Activated CD4-positive, alpha-beta T cell treated with anti-CD3 and anti-CD28 coated beads, Interleukin-2, amount 10 ng/mL, durations not matched to agents 7 days and 5 days (primary cell): ENCODE results near the gene DPEP2. TPM values are rescaled to one million over a fixed set of nuclear protein-coding genes. Genes with fewer than 3 reads are reported as not detected.

Experiments used
- CTCF ChIA-PET: fragments of 350-600 bp; sonication (Branson Sonifier 250); formaldehyde crosslinking; loops from one replicate; lab custom pipeline; 2021; ENCODE audit warnings: antibody characterized with exemption; lab: Charles Lee
- POLR2A ChIA-PET: fragments of 350-600 bp; sonication (Branson Sonifier 250); formaldehyde crosslinking; loops from one replicate; lab custom pipeline; 2021; ENCODE audit warnings: antibody characterized with exemption; lab: Charles Lee
- DNase-seq: peaks from one replicate; pipeline ENCODE4 v3.0.0-alpha.2; 2020
- H3K27ac Mint-ChIP-seq: one replicate; pipeline ENCODE4 v1.8.0; 2021; ENCODE audit warnings: mild to moderate bottlenecking, moderate library complexity, mixed read lengths
- H3K27me3 Mint-ChIP-seq: one replicate; pipeline ENCODE4 v1.8.0; 2021; ENCODE audit warnings: mixed read lengths
- H3K36me3 Mint-ChIP-seq: one replicate; pipeline ENCODE4 v1.8.0; 2021; ENCODE audit warnings: low read depth, mixed read lengths
- H3K4me1 Mint-ChIP-seq: one replicate; pipeline ENCODE4 v1.8.0; 2021; ENCODE audit warnings: mixed read lengths
- H3K4me3 Mint-ChIP-seq: one replicate; pipeline ENCODE4 v1.8.0; 2021; ENCODE audit warnings: mild to moderate bottlenecking, moderate library complexity, mixed read lengths
- H3K9me3 Mint-ChIP-seq: one replicate; pipeline ENCODE4 v1.8.0; 2021; ENCODE audit warnings: mixed read lengths
- total RNA-seq, 2 experiments: library from RNA; stranded (reverse); gene quantifications; one replicate each; pipeline ENCODE4 v1.2.3, GENCODE V29; 2021

The DPEP2 gene
- total RNA-seq, 2 experiments from 2014 or later, result 12.4 to 14.2 TPM

- peak within 1 kb of the TSS; percentile 91 for H3K4me3 Mint-ChIP-seq
- peak within 1 kb of the TSS; percentile 90 for H3K27ac Mint-ChIP-seq
- DNase-seq, result peak; percentile 85
- H3K4me1 Mint-ChIP-seq, result peaks cover 27% of the 10 kb centered on the region
- no peaks in the 10 kb centered on the region for H3K36me3 Mint-ChIP-seq
- ChIA-PET POLR2A (no interaction called here), CTCF (interaction anchor here (0.6 to 1.5 kb wide), 3 partner anchors 11 to 71 kb away, joined by 3 to 4 read pairs (median 3); no protein-coding TSS in a partner anchor)
- H3K9me3 Mint-ChIP-seq, result no peaks in the 10 kb centered on the region
- H3K27me3 Mint-ChIP-seq, result no peaks in the 10 kb centered on the region
These were observed 30.7 kb downstream of the DPEP2 start, which contains the start of gene SLC12A4 for GRCh38 chr16:67968400-67969253. SLC12A4 (minus strand) TSS chr16:67968637; CDS start chr16:67968553, 84 bp downstream.

- peaks cover 27% of the 10 kb centered on the region for H3K4me1 Mint-ChIP-seq
- no peaks in the 10 kb centered on the region for H3K27me3 Mint-ChIP-seq
- CTCF ChIA-PET, result interaction anchor here (1.5 kb wide), 1 partner anchor 72 kb away, joined by 3 read pairs; no protein-coding TSS in a partner anchor
- H3K9me3 Mint-ChIP-seq, result no peaks in the 10 kb centered on the region
- H3K27ac Mint-ChIP-seq, result peak overlapping the region; percentile 90
- H3K4me3 Mint-ChIP-seq, result peak overlapping the region; percentile 91
- H3K36me3 Mint-ChIP-seq, result no peaks in the 10 kb centered on the region
- POLR2A ChIA-PET, result no interaction called here
- DNase-seq, result peak; percentile 30
These were observed 31.3 kb downstream of the DPEP2 start for GRCh38 chr16:67967958-67968399.

- POLR2A ChIA-PET, result no interaction called here
- peak; percentile 12 for DNase-seq
- Mint-ChIP-seq H3K36me3 (peaks cover 5% of the 10 kb centered on the region), H3K9me3 (no peaks in the 10 kb centered on the region), H3K27me3 (no peaks in the 10 kb centered on the region), H3K4me1 (peaks cover 27% of the 10 kb centered on the region), H3K27ac (peak overlapping the region; percentile 90), H3K4me3 (peak overlapping the region; percentile 91)
- CTCF ChIA-PET, result interaction anchor here (1.1 kb wide), 1 partner anchor 56 kb away, joined by 4 read pairs; the partner anchor contains the start of genes DDX28 and DUS2
These were observed 31.9 kb downstream of the DPEP2 start for GRCh38 chr16:67967183-67967957.

- peaks cover 8% of the 10 kb centered on the region for H3K36me3 Mint-ChIP-seq
- POLR2A ChIA-PET, result no interaction called here
These were observed 32.6 kb downstream of the DPEP2 start for GRCh38 chr16:67966549-67967182.

GRCh38 chr16:67965668-67966548 lies 33.4 kb downstream of the DPEP2 start:
- ChIA-PET POLR2A (no interaction called here), CTCF (interaction anchor here (0.6 to 2.9 kb wide), 7 partner anchors 12 to 352 kb away, joined by 3 to 9 read pairs (median 4); partner anchors contain the start of genes DDX28 and DUS2)
- H3K27me3 Mint-ChIP-seq, result no peaks in the 10 kb centered on the region
- no peaks in the 10 kb centered on the region for H3K9me3 Mint-ChIP-seq
- H3K4me3 Mint-ChIP-seq, result no peak overlapping the region
- peaks cover 27% of the 10 kb centered on the region for H3K4me1 Mint-ChIP-seq
- DNase-seq, result no peak
- H3K36me3 Mint-ChIP-seq, result peaks cover 8% of the 10 kb centered on the region
- H3K27ac Mint-ChIP-seq, result no peak overlapping the region

More at GRCh38 chr16:67966549-67967182, 32.6 kb downstream of the DPEP2 start:
- CTCF ChIA-PET, result interaction anchor here (1.1 to 2.9 kb wide), 4 partner anchors 15 to 81 kb away, joined by 3 to 9 read pairs (median 4); partner anchors contain the start of genes DDX28 and DUS2
- DNase-seq, result no peak
- no peaks in the 10 kb centered on the region for H3K9me3 Mint-ChIP-seq
- peaks cover 27% of the 10 kb centered on the region for H3K4me1 Mint-ChIP-seq
- peak overlapping the region; percentile 22 for H3K27ac Mint-ChIP-seq
- no peaks in the 10 kb centered on the region for H3K27me3 Mint-ChIP-seq
- H3K4me3 Mint-ChIP-seq, result peak overlapping the region; percentile 91

GRCh38 chr16:67964477-67965131 lies 34.7 kb downstream of the DPEP2 start:
- H3K4me1 Mint-ChIP-seq, result peaks cover 24% of the 10 kb centered on the region
- H3K27me3 Mint-ChIP-seq, result no peaks in the 10 kb centered on the region
- H3K36me3 Mint-ChIP-seq, result peaks cover 11% of the 10 kb centered on the region
- ChIA-PET POLR2A (no interaction called here), CTCF (interaction anchor here (0.8 to 2.9 kb wide), 3 partner anchors 17 to 76 kb away, joined by 3 to 9 read pairs (median 5); no protein-coding TSS in a partner anchor)
- H3K4me3 Mint-ChIP-seq, result no peak overlapping the region
- DNase-seq, result no peak
- no peaks in the 10 kb centered on the region for H3K9me3 Mint-ChIP-seq
- H3K27ac Mint-ChIP-seq, result no peak overlapping the region

GRCh38 chr16:67963662-67964321 lies 35.5 kb downstream of the DPEP2 start:
- H3K9me3 Mint-ChIP-seq, result no peaks in the 10 kb centered on the region
- no peak for DNase-seq
- CTCF ChIA-PET, result interaction anchor here (0.8 to 2.9 kb wide), 2 partner anchors 18 to 22 kb away, joined by 3 to 9 read pairs; no protein-coding TSS in a partner anchor
- POLR2A ChIA-PET, result no interaction called here
- H3K36me3 Mint-ChIP-seq, result peaks cover 11% of the 10 kb centered on the region
- no peaks in the 10 kb centered on the region for H3K27me3 Mint-ChIP-seq
- no peak overlapping the region for H3K4me3 Mint-ChIP-seq
- H3K27ac Mint-ChIP-seq, result no peak overlapping the region
- peaks cover 20% of the 10 kb centered on the region for H3K4me1 Mint-ChIP-seq

- Mint-ChIP-seq H3K27me3 (no peaks in the 10 kb centered on the region), H3K27ac (no peak overlapping the region), H3K36me3 (peaks cover 11% of the 10 kb centered on the region), H3K4me3 (no peak overlapping the region), H3K9me3 (no peaks in the 10 kb centered on the region), H3K4me1 (peaks cover 20% of the 10 kb centered on the region)
- CTCF ChIA-PET, result interaction anchor here (1.0 to 1.1 kb wide), 2 partner anchors 9 to 21 kb away, joined by 4 to 5 read pairs; no protein-coding TSS in a partner anchor
- DNase-seq, result no peak
- POLR2A ChIA-PET, result no interaction called here
These were observed 36.0 kb downstream of the DPEP2 start for GRCh38 chr16:67963292-67963661.

GRCh38 chr16:67962135-67962534 lies 37.1 kb downstream of the DPEP2 start:
- no peaks in the 10 kb centered on the region for H3K9me3 Mint-ChIP-seq
- H3K4me1 Mint-ChIP-seq, result peaks cover 15% of the 10 kb centered on the region
- H3K27ac Mint-ChIP-seq, result no peak overlapping the region
- H3K4me3 Mint-ChIP-seq, result no peak overlapping the region
- peaks cover 11% of the 10 kb centered on the region for H3K36me3 Mint-ChIP-seq
- ChIA-PET POLR2A (no interaction called here), CTCF (interaction anchor here (1.0 to 1.1 kb wide), 2 partner anchors 8 to 22 kb away, joined by 4 to 5 read pairs; no protein-coding TSS in a partner anchor)
- no peaks in the 10 kb centered on the region for H3K27me3 Mint-ChIP-seq
- no peak for DNase-seq

GRCh38 chr16:67961551-67961957 lies 37.7 kb downstream of the DPEP2 start:
- H3K27me3 Mint-ChIP-seq, result no peaks in the 10 kb centered on the region
- H3K36me3 Mint-ChIP-seq, result peaks cover 11% of the 10 kb centered on the region
- DNase-seq, result no peak
- ChIA-PET POLR2A (no interaction called here), CTCF (interaction anchor here (0.6 kb wide), 1 partner anchor 122 kb away, joined by 3 read pairs; no protein-coding TSS in a partner anchor)
- H3K4me1 Mint-ChIP-seq, result peaks cover 9% of the 10 kb centered on the region
- no peak overlapping the region for H3K4me3 Mint-ChIP-seq
- no peak overlapping the region for H3K27ac Mint-ChIP-seq
- H3K9me3 Mint-ChIP-seq, result no peaks in the 10 kb centered on the region
